Measurements from ENCODE around the gene SPEN. TPM values are rescaled to one million over a fixed set of nuclear protein-coding genes. Genes with fewer than 3 reads are reported as not detected.
"Not testable (repeated sequence)": the region's sequence is repeated elsewhere in the genome, so short reads cannot be mapped to it uniquely, and the experiment has no call there.

Gene SPEN
- total RNA-seq, 4 donors from 2014 or later = 40.7 to 97.0 (median 57.3) TPM

DNA sequence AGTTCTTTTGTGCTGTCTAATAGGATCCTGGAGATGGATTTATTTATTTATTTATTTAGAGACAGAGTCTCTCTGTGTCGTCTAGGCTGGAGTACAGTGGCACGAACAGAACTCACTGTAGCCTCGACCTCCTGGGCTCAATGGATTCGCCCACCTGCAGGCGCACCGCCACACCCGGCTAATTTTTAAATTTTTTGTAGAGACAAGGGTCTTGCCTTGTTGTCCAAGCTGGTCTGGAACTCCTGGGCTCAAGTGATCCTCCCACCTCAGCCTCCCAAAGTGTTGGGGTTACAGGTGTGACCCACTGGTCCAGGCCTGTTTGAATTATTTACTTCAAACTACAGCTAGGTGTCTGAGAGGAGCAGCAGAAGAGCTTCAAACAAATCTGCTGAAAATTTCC, 9.6 kb upstream of the SPEN start:
- H3K4me1 ChIP-seq = peaks cover 10 to 12% of the 10 kb centered on the region in 2 donors
- H3K36me3 ChIP-seq = no peaks in the 10 kb centered on the region
- WGBS, 2 donors = 93 to 95% methylated on average over 7 of the region's 7 CpGs
- H3K27me3 ChIP-seq = no peaks in the 10 kb centered on the region
- intact Hi-C loops (cut with DNase I) = no loop called here
- no peak overlapping the region for H3K27ac ChIP-seq
- H3K9me3 ChIP-seq = no peaks in the 10 kb centered on the region
- H3K4me3 ChIP-seq (replicated peaks in 1 of 3) = no peak overlapping the region
- DNase-seq = no peak
- TF ChIP-seq POLR2A (IDR thresholded peaks at IDR 0.05) = no peak
- TF ChIP-seq, protein P1, sequence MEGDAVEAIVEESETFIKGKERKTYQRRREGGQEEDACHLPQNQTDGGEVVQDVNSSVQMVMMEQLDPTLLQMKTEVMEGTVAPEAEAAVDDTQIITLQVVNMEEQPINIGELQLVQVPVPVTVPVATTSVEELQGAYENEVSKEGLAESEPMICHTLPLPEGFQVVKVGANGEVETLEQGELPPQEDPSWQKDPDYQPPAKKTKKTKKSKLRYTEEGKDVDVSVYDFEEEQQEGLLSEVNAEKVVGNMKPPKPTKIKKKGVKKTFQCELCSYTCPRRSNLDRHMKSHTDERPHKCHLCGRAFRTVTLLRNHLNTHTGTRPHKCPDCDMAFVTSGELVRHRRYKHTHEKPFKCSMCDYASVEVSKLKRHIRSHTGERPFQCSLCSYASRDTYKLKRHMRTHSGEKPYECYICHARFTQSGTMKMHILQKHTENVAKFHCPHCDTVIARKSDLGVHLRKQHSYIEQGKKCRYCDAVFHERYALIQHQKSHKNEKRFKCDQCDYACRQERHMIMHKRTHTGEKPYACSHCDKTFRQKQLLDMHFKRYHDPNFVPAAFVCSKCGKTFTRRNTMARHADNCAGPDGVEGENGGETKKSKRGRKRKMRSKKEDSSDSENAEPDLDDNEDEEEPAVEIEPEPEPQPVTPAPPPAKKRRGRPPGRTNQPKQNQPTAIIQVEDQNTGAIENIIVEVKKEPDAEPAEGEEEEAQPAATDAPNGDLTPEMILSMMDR (IDR thresholded peaks at IDR 0.05) = no peak

DNA sequence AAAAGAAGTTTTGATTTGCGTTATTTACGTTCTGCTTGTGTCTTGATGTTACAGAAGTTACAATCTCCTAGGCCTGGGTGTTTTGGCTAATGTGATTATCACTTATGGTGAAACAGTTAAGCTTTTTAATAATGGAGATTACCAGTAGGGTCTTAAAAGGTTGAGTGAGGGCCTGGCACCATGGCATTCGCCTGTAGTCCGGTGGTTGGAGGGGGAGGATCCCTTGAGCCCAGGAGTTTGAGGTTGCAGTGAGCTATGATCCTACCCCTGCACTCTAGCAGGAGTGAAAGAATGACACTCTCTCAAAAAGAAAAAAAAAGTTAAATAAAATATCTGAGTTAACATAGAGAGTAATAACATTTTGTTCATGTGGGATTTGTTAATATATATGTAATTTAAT, 8.8 kb upstream of the SPEN start:
- TF ChIP-seq POLR2A (IDR thresholded peaks at IDR 0.05) = no peak
- TF ChIP-seq, protein P1 (IDR thresholded peaks at IDR 0.05) = no peak
- intact Hi-C loops (cut with DNase I) = no loop called here

DNA sequence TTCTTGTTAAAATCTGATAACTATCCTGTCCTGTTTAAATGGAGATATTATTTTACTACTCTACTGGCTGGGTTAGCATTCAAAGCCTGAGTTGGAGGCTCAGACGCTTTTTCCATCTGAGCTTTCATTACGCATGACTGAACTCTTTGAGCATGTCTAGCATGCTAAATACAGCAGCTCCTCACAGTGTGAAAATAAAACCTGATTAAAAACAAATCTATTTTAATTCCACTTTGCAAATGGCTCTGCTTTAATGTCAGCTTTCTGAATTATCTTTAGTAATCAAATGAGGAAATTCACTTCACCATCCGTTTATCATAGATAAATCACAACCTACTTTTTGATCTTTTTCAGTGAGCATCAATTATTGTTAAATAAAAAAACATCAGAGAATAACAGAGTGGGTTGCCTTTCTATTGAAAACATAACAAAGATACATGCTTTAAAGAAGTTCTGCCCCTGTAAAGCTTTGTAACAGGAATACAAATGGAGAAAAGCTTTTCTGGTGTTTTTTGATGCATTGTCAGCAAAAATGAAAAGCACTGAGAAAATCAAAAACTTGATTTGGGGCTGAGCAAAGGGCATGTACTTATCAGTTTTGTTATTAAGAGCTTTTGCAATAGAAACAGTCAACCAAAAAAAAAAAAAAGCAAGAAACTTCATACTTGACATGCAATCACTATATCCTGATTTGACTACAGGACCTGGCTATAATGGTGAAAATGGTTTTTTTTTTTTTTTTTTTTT, 3.5 kb upstream of the SPEN start:
- DNase-seq = peak; percentile 24 to 37
- peak overlapping the region; percentile 48 to 68 (median 64) for H3K27ac ChIP-seq
- 22 to 49% methylated on average over 3 of the region's 3 CpGs for WGBS, 2 donors
- H3K36me3 ChIP-seq = no peaks in the 10 kb centered on the region
- H3K27me3 ChIP-seq = no peaks in the 10 kb centered on the region
- H3K9me3 ChIP-seq = no peaks in the 10 kb centered on the region
- H3K4me3 ChIP-seq (replicated peaks in 1 of 3) = no peak overlapping the region
- TF ChIP-seq, protein P1 (IDR thresholded peaks at IDR 0.05) = no peak
- intact Hi-C loops (cut with DNase I) = loop anchor here (10.0 kb wide), 1 partner anchor 51 kb away; no protein-coding TSS in a partner anchor
- H3K4me1 ChIP-seq = peaks cover 18 to 28% of the 10 kb centered on the region in 2 donors

More for the DNA sequence above, 8.8 kb upstream of the SPEN start:
- no peaks in the 10 kb centered on the region for H3K27me3 ChIP-seq
- no peak overlapping the region for H3K4me3 ChIP-seq (replicated peaks in 1 of 3)
- no peak overlapping the region for H3K27ac ChIP-seq
- WGBS, 2 donors = 92 to 95% methylated on average over 4 of the region's 4 CpGs
- H3K36me3 ChIP-seq = no peaks in the 10 kb centered on the region
- H3K4me1 ChIP-seq = peaks cover 12 to 14% of the 10 kb centered on the region in 2 donors
- no peaks in the 10 kb centered on the region for H3K9me3 ChIP-seq
- no peak for DNase-seq

DNA sequence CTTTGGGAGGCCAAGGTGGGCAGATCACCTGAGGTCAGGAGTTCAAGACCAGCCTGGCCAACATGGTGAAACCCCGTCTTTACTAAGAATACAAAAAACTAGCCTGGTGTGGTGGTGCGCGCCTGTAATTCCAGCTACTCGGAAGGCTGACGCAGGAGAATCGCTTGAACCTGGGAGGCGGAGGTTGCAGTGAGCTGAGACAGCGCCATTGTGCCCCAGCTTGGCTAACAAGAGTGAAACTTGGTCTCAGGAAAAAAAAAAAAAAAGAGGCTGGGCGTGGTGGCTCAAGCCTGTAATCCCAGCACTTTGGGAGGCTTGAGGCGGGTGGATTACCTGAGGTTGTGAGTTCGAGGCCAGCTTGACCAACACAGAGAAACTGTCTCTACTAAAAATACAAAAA, 1.5 kb upstream of the SPEN start:
- not testable (repeated sequence) for DNase-seq; H3K27ac ChIP-seq; H3K36me3 ChIP-seq; H3K27me3 ChIP-seq; H3K4me3 ChIP-seq (replicated peaks in 1 of 3); H3K9me3 ChIP-seq
- H3K4me1 ChIP-seq = peaks cover 29 to 35% of the 10 kb centered on the region in 2 donors
- 96% methylated on average over 11 of the region's 11 CpGs for WGBS, 2 donors
- intact Hi-C loops (cut with DNase I) = loop anchor here (10.0 kb wide), 1 partner anchor 49 kb away; no protein-coding TSS in a partner anchor

DNA sequence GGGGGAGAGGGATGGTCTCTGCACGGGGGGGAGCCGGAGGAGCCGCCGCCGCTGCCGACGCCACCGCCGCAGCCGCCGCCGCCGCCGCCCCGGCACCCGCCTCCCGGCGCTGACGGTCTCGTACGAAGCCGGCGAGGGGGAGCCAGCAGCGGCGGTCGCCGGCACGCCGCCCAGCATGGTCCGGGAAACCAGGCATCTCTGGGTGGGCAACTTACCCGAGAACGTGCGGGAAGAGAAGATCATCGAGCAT, 311 bp downstream of the SPEN start:
- intact Hi-C loops (cut with DNase I) = loop anchor here (10.0 kb wide), 1 partner anchor 47 kb away; no protein-coding TSS in a partner anchor
- H3K27ac ChIP-seq = peak overlapping the region; percentile 88 to 97 (median 97)
- no peaks in the 10 kb centered on the region for H3K36me3 ChIP-seq
- TF ChIP-seq, protein P1 (IDR thresholded peaks at IDR 0.05) = no peak
- TF ChIP-seq POLR2A (IDR thresholded peaks at IDR 0.05) = peak in 1 of 2 donors; percentile 70
- no peaks in the 10 kb centered on the region for H3K9me3 ChIP-seq
- no peaks in the 10 kb centered on the region for H3K27me3 ChIP-seq
- peaks cover 46 to 48% of the 10 kb centered on the region in 2 donors for H3K4me1 ChIP-seq
- peak overlapping the region; percentile 42 to 68 (median 67) for H3K4me3 ChIP-seq (replicated peaks in 1 of 3)
- 0% methylated on average over 1 of the region's 34 CpGs; no CpG with 5 or more reads in 1 of the 2 donors for WGBS, 2 donors
- no peak for DNase-seq
